GM21447 (cell line): ENCODE data around the gene BHLHE23.

Source experiments
- ATAC-seq: cut with Tn5 transposase; IDR thresholded peaks from one replicate; pipeline ENCODE4 v1.9.1; 2021; ENCODE audit not compliant: unreplicated experiment

The BHLHE23 gene

GRCh38 chr20:63026582-63027165 lies 19.9 kb upstream of the BHLHE23 start:
- ATAC-seq, result no peak

DNA sequence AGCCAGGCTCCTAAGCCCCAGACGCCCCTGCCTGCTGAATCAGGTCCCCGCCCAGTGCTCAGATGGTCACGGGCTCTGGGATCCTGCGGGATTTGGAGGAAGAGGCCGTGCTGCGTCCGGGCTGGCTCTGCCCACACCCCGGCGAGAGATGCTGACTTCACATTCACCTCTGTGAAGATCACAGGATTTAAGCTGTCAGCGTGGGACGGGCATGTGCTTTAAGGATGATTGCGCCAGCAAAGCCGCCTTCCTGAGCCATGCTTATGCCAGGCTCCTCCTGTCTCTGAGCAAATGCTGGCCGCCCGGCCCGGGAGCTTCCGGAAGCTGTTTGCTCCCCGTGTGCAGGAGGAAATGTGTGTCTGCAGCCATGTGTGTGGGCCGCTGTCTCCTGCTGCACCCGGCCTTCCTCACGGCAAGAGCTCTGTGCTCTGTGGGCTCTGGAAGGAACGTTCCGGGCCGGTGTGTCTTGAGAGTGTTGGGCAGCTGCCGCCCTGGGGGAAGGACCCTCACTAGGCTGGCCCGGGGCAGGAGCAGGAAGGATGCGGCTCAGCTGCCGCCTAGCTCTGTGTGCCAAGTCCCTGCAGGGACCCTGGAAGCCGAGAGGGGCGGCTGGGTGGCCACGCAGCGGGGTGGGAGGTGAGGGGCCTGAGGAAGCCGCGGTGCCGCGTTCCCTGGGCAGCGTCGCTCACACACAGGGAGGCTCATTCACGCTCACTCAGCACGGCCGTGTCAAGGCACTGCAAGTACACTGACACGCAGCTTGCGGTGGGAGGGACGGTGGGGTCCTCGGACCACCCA lies 19.0 kb upstream of the BHLHE23 start:
- ATAC-seq, result no peak

- no peak for ATAC-seq
These were observed 18.0 kb upstream of the BHLHE23 start for GRCh38 chr20:63024573-63025392.

DNA sequence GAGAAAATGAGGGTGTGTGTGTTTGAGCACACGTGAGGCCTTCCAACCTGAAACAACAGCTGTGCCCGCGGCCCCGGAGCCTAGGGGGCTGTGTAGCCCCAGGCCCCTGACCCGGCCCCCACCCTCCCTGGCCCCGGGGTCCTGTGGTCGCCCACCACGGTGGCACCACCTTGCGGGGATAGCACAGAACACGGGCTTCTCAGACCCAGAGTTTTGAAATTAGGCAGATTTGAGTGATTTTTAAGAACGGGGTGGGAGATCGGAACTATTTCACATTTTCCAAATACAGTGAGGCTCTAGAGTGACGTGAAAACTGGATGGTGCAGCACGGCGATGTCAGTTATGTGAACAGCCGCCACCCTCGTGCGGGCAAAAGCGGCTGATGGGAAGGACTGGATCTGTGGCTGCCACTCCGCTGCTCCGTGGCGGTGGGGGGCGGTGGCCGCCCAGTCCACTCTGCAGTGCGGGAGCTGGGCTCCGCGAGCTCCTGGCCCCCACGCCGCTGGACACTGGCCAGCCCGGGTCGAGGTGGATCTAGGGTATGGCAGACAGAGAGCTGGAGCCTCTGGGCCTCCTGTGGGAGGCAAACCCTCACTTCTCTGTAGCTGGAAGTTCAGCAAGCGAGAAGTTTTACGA lies 17.3 kb upstream of the BHLHE23 start:
- no peak for ATAC-seq

- ATAC-seq, result no peak
These were observed 16.5 kb upstream of the BHLHE23 start for GRCh38 chr20:63023071-63023935.

- ATAC-seq, result no peak
These were observed 15.7 kb upstream of the BHLHE23 start for GRCh38 chr20:63022501-63022900.

- ATAC-seq, result no peak
These were observed 14.9 kb upstream of the BHLHE23 start for GRCh38 chr20:63021356-63022321.

- ATAC-seq, result no peak
These were observed 13.9 kb upstream of the BHLHE23 start for GRCh38 chr20:63020681-63021080.

- no peak for ATAC-seq
These were observed 11.2 kb upstream of the BHLHE23 start for GRCh38 chr20:63017826-63018411.

GRCh38 chr20:63017076-63017825 lies 10.5 kb upstream of the BHLHE23 start:
- no peak for ATAC-seq

GRCh38 chr20:63016514-63017075 lies 9.8 kb upstream of the BHLHE23 start:
- ATAC-seq, result no peak

DNA sequence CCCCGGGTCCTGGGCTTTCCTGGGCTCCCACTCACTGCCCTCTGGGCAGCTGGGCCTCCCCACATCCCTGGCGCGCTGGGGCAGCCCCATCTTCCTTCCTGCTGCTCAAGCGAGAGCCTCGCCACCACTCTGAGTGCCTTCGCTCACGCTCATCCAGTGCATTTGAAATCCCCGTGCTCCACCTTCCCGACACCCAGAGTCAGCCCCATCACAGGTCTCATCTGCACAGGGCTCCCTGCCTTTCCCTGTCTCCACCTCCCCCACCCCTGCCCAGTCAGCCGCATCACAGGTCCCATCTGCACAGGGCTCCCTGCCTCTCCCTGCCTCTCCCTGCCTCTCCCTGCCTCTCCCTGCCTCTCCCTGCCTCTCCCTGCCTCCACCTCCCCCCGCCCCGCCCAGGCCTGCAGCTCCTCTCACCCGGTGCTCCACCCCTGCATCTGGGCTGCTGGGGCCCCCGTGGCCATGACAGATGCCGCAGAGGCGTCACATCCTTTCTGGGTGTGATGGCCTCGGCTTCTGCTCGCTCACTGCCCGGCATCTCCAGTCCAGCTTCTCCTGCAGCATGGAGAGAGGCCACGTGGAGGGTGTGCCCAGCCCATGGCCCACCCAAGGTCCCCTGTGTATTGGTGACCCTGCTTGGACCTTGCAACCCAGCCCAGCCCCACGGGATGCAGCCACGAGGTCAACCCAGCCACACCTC lies 9.0 kb upstream of the BHLHE23 start:
- ATAC-seq, result no peak

GRCh38 chr20:63015147-63015661 lies 8.4 kb upstream of the BHLHE23 start:
- ATAC-seq, result no peak

DNA sequence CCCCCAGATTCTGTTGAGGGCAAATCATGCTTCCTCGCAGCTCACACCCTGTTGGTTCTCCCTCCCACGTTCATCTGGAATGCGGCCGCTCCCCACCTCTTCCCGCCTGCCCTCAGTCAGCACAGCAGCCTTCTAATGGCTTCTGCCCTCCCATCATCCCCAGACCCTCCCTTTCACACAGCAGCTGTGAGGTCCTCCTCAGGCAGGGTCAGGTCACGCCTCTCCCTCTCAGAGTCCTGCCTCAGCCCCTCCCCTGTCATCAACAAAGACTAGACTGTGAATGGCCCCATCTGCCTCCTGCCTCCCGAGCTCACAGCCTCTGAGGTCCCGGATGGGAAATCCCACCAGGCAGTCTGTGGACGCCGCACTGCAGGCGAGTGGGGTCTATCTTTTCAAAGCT lies 7.9 kb upstream of the BHLHE23 start:
- ATAC-seq, result no peak

DNA sequence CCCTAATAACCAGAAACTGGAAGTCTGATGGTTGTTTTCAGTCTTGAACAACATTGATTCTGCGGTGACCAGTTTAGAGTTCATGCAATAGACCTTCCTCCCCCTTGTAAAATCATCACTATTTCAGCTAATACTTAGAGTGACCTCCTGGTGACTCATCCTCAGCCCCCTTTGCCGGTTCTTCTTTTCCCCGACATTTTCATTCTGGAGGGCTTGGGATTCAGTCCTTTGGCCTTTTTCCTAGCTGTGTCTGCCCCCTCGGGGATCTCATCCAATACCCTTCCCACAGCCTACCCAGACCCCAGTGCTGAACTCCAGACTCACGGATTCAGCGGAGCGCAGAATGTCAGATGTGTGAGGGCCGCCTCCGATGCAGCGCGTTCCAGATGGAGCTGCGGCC lies 7.5 kb upstream of the BHLHE23 start:
- no peak for ATAC-seq

DNA sequence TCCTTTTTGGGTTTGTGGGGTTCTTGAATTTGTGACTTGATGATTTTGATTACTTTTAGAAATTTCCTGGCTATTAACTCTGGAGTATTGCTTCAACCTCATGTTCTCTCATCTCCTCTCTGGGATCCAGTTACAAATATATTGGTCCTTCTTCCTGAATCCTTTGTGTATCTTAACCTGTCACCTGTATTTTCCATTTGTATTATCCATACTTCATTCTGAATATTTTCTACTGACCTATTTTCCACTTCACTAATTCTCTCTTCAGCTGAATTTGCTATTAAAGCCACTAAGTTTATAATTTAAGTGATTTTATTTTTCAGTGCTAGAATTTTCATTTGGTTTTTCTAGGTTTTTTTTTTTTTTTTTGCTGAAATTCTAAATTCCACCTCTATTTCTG lies 6.4 kb upstream of the BHLHE23 start:
- no peak for ATAC-seq

DNA sequence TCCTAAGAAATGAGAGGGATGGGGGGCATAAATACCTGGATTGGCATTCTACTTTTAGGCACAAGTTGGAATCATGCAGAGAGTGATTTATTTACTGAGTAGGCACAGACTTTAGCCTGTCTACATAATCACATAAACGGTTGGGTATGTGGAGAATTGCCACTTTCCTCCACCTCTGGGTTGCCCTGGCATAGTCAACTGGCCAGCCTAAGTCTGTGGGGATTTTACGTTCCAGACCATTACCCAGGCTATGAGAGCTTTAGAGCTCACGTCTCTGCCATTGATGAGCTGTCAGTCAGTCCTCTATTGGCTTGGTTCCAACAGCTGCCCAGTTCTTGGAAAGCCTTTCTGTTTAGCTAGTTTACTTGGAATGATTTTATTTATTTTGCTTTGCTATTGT lies 5.0 kb upstream of the BHLHE23 start:
- no peak for ATAC-seq
